Measurements from ENCODE around the gene ABLIM2. TPM values are rescaled to one million over a fixed set of nuclear protein-coding genes. Genes with fewer than 3 reads are reported as not detected.

The ABLIM2 gene
- total and polyA plus RNA-seq, 2 of the 4 experiments (the other 2 are of a cell fraction), result under 0.01 to 0.10 TPM

- no peak overlapping the region for H3K23ac ChIP-seq (ENCODE audit: low read depth, low read length)
- no peak overlapping the region for H4K8ac ChIP-seq (ENCODE audit: low read depth in 2 of 2, low read length in 2 of 2)
- no peaks in the 10 kb centered on the region for H3K36me3 ChIP-seq (ENCODE audit: control insufficient read depth, insufficient read depth, low read length)
- H2AFZ ChIP-seq (replicated peaks; ENCODE audit: low read length, poor library complexity), result no peak overlapping the region
- POLR2A ChIA-PET (ENCODE audit: unreplicated experiment), result no interaction called here
- ATAC-seq (ENCODE audit: low read depth) (no peak), DNase-seq (no peak)
- no peak overlapping the region for H3K4me2 ChIP-seq (ENCODE audit: low read depth, low read length)
- 21% methylated on average over 5 of the region's 21 CpGs; no CpG with 5 or more reads in 1 of the 2 experiments for WGBS, 2 experiments (ENCODE audit: extremely low coverage in 2 of 2, insufficient read length in 1 of 2)
- no peaks in the 10 kb centered on the region for H3K4me1 ChIP-seq (ENCODE audit: control insufficient read depth, insufficient read depth, low read length)
- no peak overlapping the region for H3K4me3 ChIP-seq (ENCODE audit: insufficient read depth, low read depth, low read length)
- dilution Hi-C loops (cut with HindIII; ENCODE audit: low sequenced_read_pairs, unreplicated experiment) (no loop called here), in situ Hi-C loops (cut with MboI; ENCODE audit: low sequenced_read_pairs) (no loop called here), intact Hi-C loops (cut with micrococcal nuclease) (no loop called here)
- H3K4ac ChIP-seq (ENCODE audit: low read depth, low read length), result no peak overlapping the region
- no peak overlapping the region for H3K14ac ChIP-seq (replicated peaks; ENCODE audit: low read depth, low read length)
- no peak overlapping the region for H3K27ac ChIP-seq (ENCODE audit: insufficient read depth, low read length)
- H2AK5ac ChIP-seq (ENCODE audit: low read depth, low read length), result no peak overlapping the region
- no peak overlapping the region for H4K91ac ChIP-seq (ENCODE audit: insufficient read depth, low read depth, low read length)
- H4K20me1 ChIP-seq (ENCODE audit: insufficient read depth, low read length), result no peaks in the 10 kb centered on the region; the same call in 1 of the 2 replicates
- H3K27me3 ChIP-seq (ENCODE audit: control insufficient read depth, insufficient read depth, low read length), result peaks cover 68% of the 10 kb centered on the region
- H4K5ac ChIP-seq (ENCODE audit: low read depth, low read length), result no peak overlapping the region
- BruUV-seq (replicated peaks), result no TSS peak
- no peaks in the 10 kb centered on the region for H3K9me1 ChIP-seq (ENCODE audit: insufficient read depth, low read length)
- H2BK20ac ChIP-seq (ENCODE audit: low read depth, low read length), result no peak overlapping the region
- H2BK5ac ChIP-seq (ENCODE audit: low read depth, low read length, poor library complexity, severe bottlenecking), result no peak overlapping the region
- H2AK9ac ChIP-seq (replicated peaks; ENCODE audit: low read depth, low read length, poor library complexity), result no peak overlapping the region
- H3K56ac ChIP-seq (ENCODE audit: extremely low read depth, insufficient read depth, low read length), result no peak overlapping the region
- no peaks in the 10 kb centered on the region for H3K79me1 ChIP-seq (ENCODE audit: low read depth in 1 of 2, low read length in 2 of 2)
- CTCF ChIA-PET, result no interaction called here
- no peaks in the 10 kb centered on the region for H3K9me3 ChIP-seq (ENCODE audit: control insufficient read depth, insufficient read depth, low read length)
- no peak overlapping the region for H2BK120ac ChIP-seq (ENCODE audit: low read depth, low read length)
- H3K18ac ChIP-seq (ENCODE audit: low read depth, low read length), result no peak overlapping the region
- no peak overlapping the region for H3K9ac ChIP-seq (ENCODE audit: low read depth, low read length)
- no peak overlapping the region for H2BK15ac ChIP-seq (ENCODE audit: low read depth, low read length)
- TF ChIP-seq BHLHE40 (IDR thresholded peaks at IDR 0.05; ENCODE audit: low read depth, low read length), result no peak
- no peak for TF ChIP-seq RAD21 (IDR thresholded peaks at IDR 0.05; ENCODE audit: low read length)
- no peak for TF ChIP-seq MXI1 (IDR thresholded peaks at IDR 0.05; ENCODE audit: borderline replicate concordance, low read depth, low read length)
- TF ChIP-seq, protein P1, sequence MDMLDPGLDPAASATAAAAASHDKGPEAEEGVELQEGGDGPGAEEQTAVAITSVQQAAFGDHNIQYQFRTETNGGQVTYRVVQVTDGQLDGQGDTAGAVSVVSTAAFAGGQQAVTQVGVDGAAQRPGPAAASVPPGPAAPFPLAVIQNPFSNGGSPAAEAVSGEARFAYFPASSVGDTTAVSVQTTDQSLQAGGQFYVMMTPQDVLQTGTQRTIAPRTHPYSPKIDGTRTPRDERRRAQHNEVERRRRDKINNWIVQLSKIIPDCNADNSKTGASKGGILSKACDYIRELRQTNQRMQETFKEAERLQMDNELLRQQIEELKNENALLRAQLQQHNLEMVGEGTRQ (IDR thresholded peaks at IDR 0.05; ENCODE audit: low read depth, low read length), result no peak
- no peak for TF ChIP-seq POLR2A (IDR thresholded peaks at IDR 0.05; ENCODE audit: low read depth, low read length)
- TF ChIP-seq ELK1 (IDR thresholded peaks at IDR 0.05; ENCODE audit: borderline replicate concordance, low read depth, low read length), result no peak
- no peak for TF ChIP-seq MAFK (IDR thresholded peaks at IDR 0.05; ENCODE audit: low read depth, low read length)
- TF ChIP-seq RFX5 (IDR thresholded peaks at IDR 0.05; ENCODE audit: low read depth, low read length), result no peak
- TF ChIP-seq CHD1 (IDR thresholded peaks at IDR 0.05; ENCODE audit: low read depth, low read length), result no peak
- TF ChIP-seq, protein P2, sequence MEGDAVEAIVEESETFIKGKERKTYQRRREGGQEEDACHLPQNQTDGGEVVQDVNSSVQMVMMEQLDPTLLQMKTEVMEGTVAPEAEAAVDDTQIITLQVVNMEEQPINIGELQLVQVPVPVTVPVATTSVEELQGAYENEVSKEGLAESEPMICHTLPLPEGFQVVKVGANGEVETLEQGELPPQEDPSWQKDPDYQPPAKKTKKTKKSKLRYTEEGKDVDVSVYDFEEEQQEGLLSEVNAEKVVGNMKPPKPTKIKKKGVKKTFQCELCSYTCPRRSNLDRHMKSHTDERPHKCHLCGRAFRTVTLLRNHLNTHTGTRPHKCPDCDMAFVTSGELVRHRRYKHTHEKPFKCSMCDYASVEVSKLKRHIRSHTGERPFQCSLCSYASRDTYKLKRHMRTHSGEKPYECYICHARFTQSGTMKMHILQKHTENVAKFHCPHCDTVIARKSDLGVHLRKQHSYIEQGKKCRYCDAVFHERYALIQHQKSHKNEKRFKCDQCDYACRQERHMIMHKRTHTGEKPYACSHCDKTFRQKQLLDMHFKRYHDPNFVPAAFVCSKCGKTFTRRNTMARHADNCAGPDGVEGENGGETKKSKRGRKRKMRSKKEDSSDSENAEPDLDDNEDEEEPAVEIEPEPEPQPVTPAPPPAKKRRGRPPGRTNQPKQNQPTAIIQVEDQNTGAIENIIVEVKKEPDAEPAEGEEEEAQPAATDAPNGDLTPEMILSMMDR (conservative IDR thresholded peaks at IDR 0.05; ENCODE audit: low read depth, low read length), result no peak
- no peak for TF ChIP-seq NFE2L2 (IDR thresholded peaks at IDR 0.05; ENCODE audit: low read depth, low read length)
- TF ChIP-seq CEBPB (IDR thresholded peaks at IDR 0.05; ENCODE audit: low read depth, low read length), result no peak
- no peak for TF ChIP-seq RCOR1 (IDR thresholded peaks at IDR 0.05; ENCODE audit: insufficient replicate concordance, low read length)
- TF ChIP-seq SMC3 (IDR thresholded peaks at IDR 0.05; ENCODE audit: low read depth, low read length), result no peak
- TF ChIP-seq MAZ (IDR thresholded peaks at IDR 0.05; ENCODE audit: borderline replicate concordance, low read depth, low read length), result no peak
Measured at GRCh38 chr4:8079916-8080753, 78.5 kb downstream of the ABLIM2 start.
